ENCODE measurements around the gene ERCC6.

- TF ChIP-seq EZH2 (IDR thresholded peaks at IDR 0.05) (no peak), POLR2AphosphoS5 (IDR thresholded peaks at IDR 0.05; ENCODE audit: borderline replicate concordance, low read depth, low read length) (no peak)
These were observed 1.3 kb upstream of the ERCC6 start for GRCh38 chr10:49540056-49540797.

All from SK-N-MC (cell line).